Ishikawa (cell line): ENCODE data around the gene FKBP6.

Source experiments
- CEBPB ChIP-seq: IDR thresholded peaks from 2 replicates; pipeline ENCODE4 v1.6.1; 2012
- CREB1 ChIP-seq: IDR thresholded peaks from 2 replicates; pipeline ENCODE4 v1.6.1; 2012; ENCODE audit warnings: low read depth
- EGR1 ChIP-seq: IDR thresholded peaks from 2 replicates; pipeline ENCODE4 v1.6.1; 2012
- EP300 ChIP-seq: IDR thresholded peaks from 2 replicates; pipeline ENCODE4 v1.6.1; 2012; ENCODE audit warnings: borderline replicate concordance
- FOXM1 ChIP-seq: IDR thresholded peaks from 2 replicates; pipeline ENCODE4 v1.6.1; 2012; ENCODE audit warnings: low read depth, borderline replicate concordance
- MAX ChIP-seq: IDR thresholded peaks from 2 replicates; pipeline ENCODE4 v1.6.1; 2012
- NFIC ChIP-seq: IDR thresholded peaks from 2 replicates; pipeline ENCODE4 v1.6.1; 2012
- RAD21 ChIP-seq: IDR thresholded peaks from 2 replicates; pipeline ENCODE4 v1.6.1; 2012; ENCODE audit warnings: low read depth
- REST ChIP-seq: IDR thresholded peaks from 2 replicates; pipeline ENCODE4 v1.6.1; 2012; ENCODE audit warnings: low read depth, mild to moderate bottlenecking
- TAF1 ChIP-seq: IDR thresholded peaks from 2 replicates; pipeline ENCODE4 v1.6.1; 2012; ENCODE audit warnings: low read depth, mild to moderate bottlenecking
- TCF12 ChIP-seq: IDR thresholded peaks from 2 replicates; pipeline ENCODE4 v1.6.1; 2012; ENCODE audit warnings: low read depth
- TEAD4 ChIP-seq: IDR thresholded peaks from 2 replicates; pipeline ENCODE4 v1.6.1; 2012
- USF1 ChIP-seq: IDR thresholded peaks from 2 replicates; pipeline ENCODE4 v1.6.1; 2012
- YY1 ChIP-seq: IDR thresholded peaks from 2 replicates; pipeline ENCODE4 v1.6.1; 2012; ENCODE audit warnings: low read depth
- ZBTB7A ChIP-seq: IDR thresholded peaks from 2 replicates; pipeline ENCODE4 v1.6.1; 2012; ENCODE audit warnings: low read depth

FKBP6 gene

GRCh38 chr7:73382934-73383503 is 55.1 kb downstream of the FKBP6 start:
- TF ChIP-seq REST (no peak), TEAD4 (no peak)

GRCh38 chr7:73387221-73387828 is 59.4 kb downstream of the FKBP6 start:
- TF ChIP-seq FOXM1 (no peak), TEAD4 (no peak), ZBTB7A (no peak), MAX (no peak), CEBPB (no peak), REST (no peak), RAD21 (no peak), USF1 (no peak), NFIC (no peak), TCF12 (no peak), CREB1 (no peak), YY1 (no peak), EGR1 (no peak), EP300 (no peak), TAF1 (no peak)

GRCh38 chr7:73387908-73388414 is 60.0 kb downstream of the FKBP6 start:
- no peak for TF ChIP-seq CEBPB
- TF ChIP-seq EGR1: no peak
- no peak for TF ChIP-seq REST
- TF ChIP-seq RAD21: no peak
- TF ChIP-seq TAF1: no peak
- TF ChIP-seq TEAD4: no peak
- TF ChIP-seq YY1: no peak
- TF ChIP-seq FOXM1: no peak

GRCh38 chr7:73391396-73391795 is 63.4 kb downstream of the FKBP6 start:
- TF ChIP-seq ZBTB7A: no peak
- no peak for TF ChIP-seq YY1
- TF ChIP-seq TCF12: no peak
- no peak for TF ChIP-seq USF1
- TF ChIP-seq EP300: no peak
- TF ChIP-seq EGR1: no peak
- TF ChIP-seq RAD21: no peak
- TF ChIP-seq MAX: no peak
- TF ChIP-seq CREB1: no peak
- no peak for TF ChIP-seq CEBPB

GRCh38 chr7:73394422-73394821 is 66.5 kb downstream of the FKBP6 start:
- TF ChIP-seq EGR1: no peak
- no peak for TF ChIP-seq CREB1
- no peak for TF ChIP-seq TCF12
- no peak for TF ChIP-seq EP300
